Measurements from ENCODE around the gene WDR18. TPM values are rescaled to one million over a fixed set of nuclear protein-coding genes. Genes with fewer than 3 reads are reported as not detected.

The WDR18 gene
- total and polyA plus RNA-seq, 2 of the 4 experiments (the other 2 are of a cell fraction), result 37.1 to 56.9 TPM

DNA sequence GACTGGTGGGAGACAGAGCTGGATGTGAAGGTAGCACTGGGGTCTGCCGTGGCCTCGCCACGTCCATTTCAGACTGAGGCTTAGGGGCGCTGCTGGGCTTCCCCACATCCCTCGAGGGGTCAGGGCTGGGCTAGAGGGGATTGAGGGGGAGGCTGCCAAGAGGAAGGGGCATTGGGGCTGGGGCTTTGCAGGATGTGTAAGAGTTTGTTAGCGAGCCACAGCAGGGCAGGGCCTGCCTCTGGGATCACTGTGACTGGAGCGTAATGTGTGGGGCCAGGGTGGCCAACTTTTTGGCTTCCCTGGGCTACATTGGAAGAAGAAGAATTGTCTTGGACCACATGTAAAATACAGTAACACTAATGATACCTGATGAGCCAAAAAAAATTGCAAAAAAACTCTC is 44.2 kb upstream of the WDR18 start:
- H2BK120ac ChIP-seq (ENCODE audit: low read depth, low read length), result peak overlapping the region; percentile 19; the same call in 1 of the 2 replicates
- POLR2A ChIA-PET (ENCODE audit: unreplicated experiment), result no interaction called here
- dilution Hi-C loops (cut with HindIII; ENCODE audit: low sequenced_read_pairs, unreplicated experiment), result no loop called here

More for the DNA sequence above, 44.2 kb upstream of the WDR18 start:
- H3K14ac ChIP-seq (replicated peaks; ENCODE audit: low read depth, low read length), result peak overlapping the region; percentile 63; the same call in 1 of the 2 replicates
- peaks cover 56% of the 10 kb centered on the region for H3K36me3 ChIP-seq (ENCODE audit: control insufficient read depth, insufficient read depth, low read length)
- no peak overlapping the region for H3K9ac ChIP-seq (ENCODE audit: low read depth, low read length)
- ATAC-seq (ENCODE audit: low read depth), result no peak
- no peak overlapping the region for H3K4me3 ChIP-seq (ENCODE audit: insufficient read depth, low read depth, low read length)
- no peak overlapping the region for H4K91ac ChIP-seq (ENCODE audit: insufficient read depth, low read depth, low read length)
- no peak overlapping the region for H3K18ac ChIP-seq (ENCODE audit: low read depth, low read length)
- BruUV-seq (replicated peaks), result no TSS peak
- H3K9me3 ChIP-seq (ENCODE audit: control insufficient read depth, insufficient read depth, low read length), result no peaks in the 10 kb centered on the region
- in situ Hi-C loops (cut with MboI; ENCODE audit: low sequenced_read_pairs), result no loop called here
- no peak overlapping the region for H2BK5ac ChIP-seq (ENCODE audit: low read depth, low read length, poor library complexity, severe bottlenecking)
- H4K5ac ChIP-seq (ENCODE audit: low read depth, low read length), result no peak overlapping the region
- peak overlapping the region; percentile 7 for H3K23ac ChIP-seq (ENCODE audit: low read depth, low read length)
- TF ChIP-seq MAFK (IDR thresholded peaks at IDR 0.05; ENCODE audit: low read depth, low read length) (no peak), RFX5 (IDR thresholded peaks at IDR 0.05; ENCODE audit: low read depth, low read length) (no peak), POLR2A (IDR thresholded peaks at IDR 0.05; ENCODE audit: low read depth, low read length) (no peak), MXI1 (IDR thresholded peaks at IDR 0.05; ENCODE audit: borderline replicate concordance, low read depth, low read length) (no peak), RAD21 (IDR thresholded peaks at IDR 0.05; ENCODE audit: low read length) (no peak), SMC3 (IDR thresholded peaks at IDR 0.05; ENCODE audit: low read depth, low read length) (no peak), CEBPB (IDR thresholded peaks at IDR 0.05; ENCODE audit: low read depth, low read length) (no peak), BHLHE40 (IDR thresholded peaks at IDR 0.05; ENCODE audit: low read depth, low read length) (no peak), MAZ (IDR thresholded peaks at IDR 0.05; ENCODE audit: borderline replicate concordance, low read depth, low read length) (no peak), RCOR1 (IDR thresholded peaks at IDR 0.05; ENCODE audit: insufficient replicate concordance, low read length) (no peak), CHD1 (IDR thresholded peaks at IDR 0.05; ENCODE audit: low read depth, low read length) (no peak), NFE2L2 (IDR thresholded peaks at IDR 0.05; ENCODE audit: low read depth, low read length) (no peak), FOS (IDR thresholded peaks at IDR 0.05; ENCODE audit: low read depth, low read length) (no peak)
- TF ChIP-seq, protein P1, sequence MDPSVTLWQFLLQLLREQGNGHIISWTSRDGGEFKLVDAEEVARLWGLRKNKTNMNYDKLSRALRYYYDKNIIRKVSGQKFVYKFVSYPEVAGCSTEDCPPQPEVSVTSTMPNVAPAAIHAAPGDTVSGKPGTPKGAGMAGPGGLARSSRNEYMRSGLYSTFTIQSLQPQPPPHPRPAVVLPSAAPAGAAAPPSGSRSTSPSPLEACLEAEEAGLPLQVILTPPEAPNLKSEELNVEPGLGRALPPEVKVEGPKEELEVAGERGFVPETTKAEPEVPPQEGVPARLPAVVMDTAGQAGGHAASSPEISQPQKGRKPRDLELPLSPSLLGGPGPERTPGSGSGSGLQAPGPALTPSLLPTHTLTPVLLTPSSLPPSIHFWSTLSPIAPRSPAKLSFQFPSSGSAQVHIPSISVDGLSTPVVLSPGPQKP (IDR thresholded peaks at IDR 0.05; ENCODE audit: borderline replicate concordance, low read depth, low read length), result no peak
- TF ChIP-seq, protein P2, sequence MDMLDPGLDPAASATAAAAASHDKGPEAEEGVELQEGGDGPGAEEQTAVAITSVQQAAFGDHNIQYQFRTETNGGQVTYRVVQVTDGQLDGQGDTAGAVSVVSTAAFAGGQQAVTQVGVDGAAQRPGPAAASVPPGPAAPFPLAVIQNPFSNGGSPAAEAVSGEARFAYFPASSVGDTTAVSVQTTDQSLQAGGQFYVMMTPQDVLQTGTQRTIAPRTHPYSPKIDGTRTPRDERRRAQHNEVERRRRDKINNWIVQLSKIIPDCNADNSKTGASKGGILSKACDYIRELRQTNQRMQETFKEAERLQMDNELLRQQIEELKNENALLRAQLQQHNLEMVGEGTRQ (IDR thresholded peaks at IDR 0.05; ENCODE audit: low read depth, low read length), result no peak
- TF ChIP-seq, protein P3, sequence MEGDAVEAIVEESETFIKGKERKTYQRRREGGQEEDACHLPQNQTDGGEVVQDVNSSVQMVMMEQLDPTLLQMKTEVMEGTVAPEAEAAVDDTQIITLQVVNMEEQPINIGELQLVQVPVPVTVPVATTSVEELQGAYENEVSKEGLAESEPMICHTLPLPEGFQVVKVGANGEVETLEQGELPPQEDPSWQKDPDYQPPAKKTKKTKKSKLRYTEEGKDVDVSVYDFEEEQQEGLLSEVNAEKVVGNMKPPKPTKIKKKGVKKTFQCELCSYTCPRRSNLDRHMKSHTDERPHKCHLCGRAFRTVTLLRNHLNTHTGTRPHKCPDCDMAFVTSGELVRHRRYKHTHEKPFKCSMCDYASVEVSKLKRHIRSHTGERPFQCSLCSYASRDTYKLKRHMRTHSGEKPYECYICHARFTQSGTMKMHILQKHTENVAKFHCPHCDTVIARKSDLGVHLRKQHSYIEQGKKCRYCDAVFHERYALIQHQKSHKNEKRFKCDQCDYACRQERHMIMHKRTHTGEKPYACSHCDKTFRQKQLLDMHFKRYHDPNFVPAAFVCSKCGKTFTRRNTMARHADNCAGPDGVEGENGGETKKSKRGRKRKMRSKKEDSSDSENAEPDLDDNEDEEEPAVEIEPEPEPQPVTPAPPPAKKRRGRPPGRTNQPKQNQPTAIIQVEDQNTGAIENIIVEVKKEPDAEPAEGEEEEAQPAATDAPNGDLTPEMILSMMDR (conservative IDR thresholded peaks at IDR 0.05; ENCODE audit: low read depth, low read length), result no peak
- peaks cover 84% of the 10 kb centered on the region for H4K20me1 ChIP-seq (ENCODE audit: insufficient read depth, low read length)
- 0 out of 4 replicates have a peak overlapping the region, but pooled peaks have one; percentile 22 to 60 for H4K8ac ChIP-seq (ENCODE audit: low read depth in 2 of 2, low read length in 2 of 2)
- peaks cover 13% of the 10 kb centered on the region for H3K4me1 ChIP-seq (ENCODE audit: control insufficient read depth, insufficient read depth, low read length)
- no CpG with 5 or more reads among the region's 7 CpGs for WGBS, 2 experiments (ENCODE audit: extremely low coverage in 2 of 2, insufficient read length in 1 of 2)
- H3K4ac ChIP-seq (ENCODE audit: low read depth, low read length), result peak overlapping the region; percentile 0; the same call in 1 of the 2 replicates
- H3K56ac ChIP-seq (ENCODE audit: extremely low read depth, insufficient read depth, low read length), result no peak overlapping the region
- no peaks in the 10 kb centered on the region for H3K27me3 ChIP-seq (ENCODE audit: control insufficient read depth, insufficient read depth, low read length)
- DNase-seq, result no peak
- CTCF ChIA-PET, result no interaction called here
- H3K9me1 ChIP-seq (ENCODE audit: insufficient read depth, low read length), result peaks cover 17% of the 10 kb centered on the region
- H2BK20ac ChIP-seq (ENCODE audit: low read depth, low read length), result no peak overlapping the region
- H3K27ac ChIP-seq (ENCODE audit: insufficient read depth, low read length), result no peak overlapping the region
- peak overlapping the region; percentile 58 for H2AK5ac ChIP-seq (ENCODE audit: low read depth, low read length)
- H3K79me1 ChIP-seq (ENCODE audit: low read depth in 1 of 2, low read length in 2 of 2), result peaks cover 17 to 77% of the 10 kb centered on the region in 2 experiments
- H3K4me2 ChIP-seq (ENCODE audit: low read depth, low read length), result no peak overlapping the region
- H2BK15ac ChIP-seq (ENCODE audit: low read depth, low read length), result no peak overlapping the region; the same call in 2 of the 3 replicates
- peak overlapping the region; percentile 55 for H2AK9ac ChIP-seq (replicated peaks; ENCODE audit: low read depth, low read length, poor library complexity)
- intact Hi-C loops (cut with micrococcal nuclease), result no loop called here
- H2AFZ ChIP-seq (replicated peaks; ENCODE audit: low read length, poor library complexity), result peak overlapping the region; percentile 43
